ENCODE measurements around the gene MFAP5.

DNA sequence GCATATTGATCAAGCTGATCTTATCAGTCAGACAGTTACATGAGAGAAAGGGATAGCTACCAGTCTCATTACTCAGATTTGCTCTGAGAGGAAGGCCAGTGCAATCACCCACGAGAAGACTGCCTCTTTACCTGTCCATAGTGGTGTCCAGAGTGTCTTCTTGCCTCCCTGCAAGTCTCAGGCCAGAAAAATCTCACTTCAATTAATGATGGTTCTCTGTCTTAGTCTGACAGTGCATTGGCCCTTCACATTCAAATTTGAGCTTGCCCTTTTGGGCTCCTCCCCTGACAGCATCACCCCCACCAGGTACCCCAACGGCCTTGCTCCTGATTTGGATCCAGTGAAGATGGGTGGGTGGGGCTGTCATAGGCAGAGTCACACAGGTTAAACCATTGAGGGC, 50.0 kb downstream of the MFAP5 start, which contains the start of gene AICDA:
- TF ChIP-seq, protein P1, sequence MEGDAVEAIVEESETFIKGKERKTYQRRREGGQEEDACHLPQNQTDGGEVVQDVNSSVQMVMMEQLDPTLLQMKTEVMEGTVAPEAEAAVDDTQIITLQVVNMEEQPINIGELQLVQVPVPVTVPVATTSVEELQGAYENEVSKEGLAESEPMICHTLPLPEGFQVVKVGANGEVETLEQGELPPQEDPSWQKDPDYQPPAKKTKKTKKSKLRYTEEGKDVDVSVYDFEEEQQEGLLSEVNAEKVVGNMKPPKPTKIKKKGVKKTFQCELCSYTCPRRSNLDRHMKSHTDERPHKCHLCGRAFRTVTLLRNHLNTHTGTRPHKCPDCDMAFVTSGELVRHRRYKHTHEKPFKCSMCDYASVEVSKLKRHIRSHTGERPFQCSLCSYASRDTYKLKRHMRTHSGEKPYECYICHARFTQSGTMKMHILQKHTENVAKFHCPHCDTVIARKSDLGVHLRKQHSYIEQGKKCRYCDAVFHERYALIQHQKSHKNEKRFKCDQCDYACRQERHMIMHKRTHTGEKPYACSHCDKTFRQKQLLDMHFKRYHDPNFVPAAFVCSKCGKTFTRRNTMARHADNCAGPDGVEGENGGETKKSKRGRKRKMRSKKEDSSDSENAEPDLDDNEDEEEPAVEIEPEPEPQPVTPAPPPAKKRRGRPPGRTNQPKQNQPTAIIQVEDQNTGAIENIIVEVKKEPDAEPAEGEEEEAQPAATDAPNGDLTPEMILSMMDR (IDR thresholded peaks at IDR 0.05; ENCODE audit: low read length): no peak
- TF ChIP-seq EZH2 (IDR thresholded peaks at IDR 0.05; ENCODE audit: borderline replicate concordance, low read length): no peak
